ENCODE measurements around the gene GK. TPM values are rescaled to one million over a fixed set of nuclear protein-coding genes. Genes with fewer than 3 reads are reported as not detected.

Gene GK
- total RNA-seq, 1 experiment from 2014 or later = 1.7 TPM

DNA sequence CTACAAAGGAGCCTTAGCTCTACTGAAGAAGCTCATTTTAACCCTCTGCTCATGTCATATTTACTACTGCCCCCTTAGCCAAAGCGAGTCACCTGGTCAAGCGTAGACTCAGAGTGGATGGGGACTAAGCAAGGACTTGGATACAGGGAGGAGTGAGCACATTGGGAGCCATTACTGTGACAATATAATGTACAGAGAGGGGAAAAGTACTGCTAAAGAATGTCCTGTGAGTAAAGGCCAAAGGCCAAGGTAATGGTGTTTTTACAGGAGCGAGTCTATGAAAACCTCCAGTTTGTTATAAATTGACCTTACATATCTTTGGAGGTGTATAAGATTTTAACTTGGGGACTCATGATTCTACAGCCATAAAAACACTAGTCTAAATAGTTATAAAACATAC lies 10.6 kb upstream of the GK start:
- Histone ChIP-seq H3K4me3 (ENCODE audit: low read depth in 2 of 2, low read length in 2 of 2) (no peak overlapping the region), H3K36me3 (ENCODE audit: control insufficient read depth, insufficient read depth, low read length) (no peaks in the 10 kb centered on the region), H3K9me3 (ENCODE audit: control insufficient read depth, insufficient read depth, low read depth, low read length) (no peaks in the 10 kb centered on the region), H3K27me3 (ENCODE audit: control insufficient read depth, insufficient read depth, low read length) (no peaks in the 10 kb centered on the region), H3K4me1 (ENCODE audit: control insufficient read depth, insufficient read depth, low read length) (no peaks in the 10 kb centered on the region), H3K27ac (ENCODE audit: low read length) (no peak overlapping the region)
- CTCF ChIA-PET = no interaction called here
- POLR2A ChIA-PET = no interaction called here
- no TSS peak for BruUV-seq (replicated peaks)
- in situ Hi-C loops (cut with HindIII; ENCODE audit: low pct_unique_long_range_greater_than_20kb, low sequenced_read_pairs) (no loop called here), intact Hi-C loops (cut with micrococcal nuclease; ENCODE audit: unreplicated experiment) (no loop called here)
- no peak for TF ChIP-seq SIN3A (IDR thresholded peaks at IDR 0.05; ENCODE audit: borderline replicate concordance, insufficient read depth, low read depth, low read length)
- no peak for TF ChIP-seq POLR2AphosphoS5 (IDR thresholded peaks at IDR 0.05; ENCODE audit: low read depth, low read length)
- TF ChIP-seq, protein P1, sequence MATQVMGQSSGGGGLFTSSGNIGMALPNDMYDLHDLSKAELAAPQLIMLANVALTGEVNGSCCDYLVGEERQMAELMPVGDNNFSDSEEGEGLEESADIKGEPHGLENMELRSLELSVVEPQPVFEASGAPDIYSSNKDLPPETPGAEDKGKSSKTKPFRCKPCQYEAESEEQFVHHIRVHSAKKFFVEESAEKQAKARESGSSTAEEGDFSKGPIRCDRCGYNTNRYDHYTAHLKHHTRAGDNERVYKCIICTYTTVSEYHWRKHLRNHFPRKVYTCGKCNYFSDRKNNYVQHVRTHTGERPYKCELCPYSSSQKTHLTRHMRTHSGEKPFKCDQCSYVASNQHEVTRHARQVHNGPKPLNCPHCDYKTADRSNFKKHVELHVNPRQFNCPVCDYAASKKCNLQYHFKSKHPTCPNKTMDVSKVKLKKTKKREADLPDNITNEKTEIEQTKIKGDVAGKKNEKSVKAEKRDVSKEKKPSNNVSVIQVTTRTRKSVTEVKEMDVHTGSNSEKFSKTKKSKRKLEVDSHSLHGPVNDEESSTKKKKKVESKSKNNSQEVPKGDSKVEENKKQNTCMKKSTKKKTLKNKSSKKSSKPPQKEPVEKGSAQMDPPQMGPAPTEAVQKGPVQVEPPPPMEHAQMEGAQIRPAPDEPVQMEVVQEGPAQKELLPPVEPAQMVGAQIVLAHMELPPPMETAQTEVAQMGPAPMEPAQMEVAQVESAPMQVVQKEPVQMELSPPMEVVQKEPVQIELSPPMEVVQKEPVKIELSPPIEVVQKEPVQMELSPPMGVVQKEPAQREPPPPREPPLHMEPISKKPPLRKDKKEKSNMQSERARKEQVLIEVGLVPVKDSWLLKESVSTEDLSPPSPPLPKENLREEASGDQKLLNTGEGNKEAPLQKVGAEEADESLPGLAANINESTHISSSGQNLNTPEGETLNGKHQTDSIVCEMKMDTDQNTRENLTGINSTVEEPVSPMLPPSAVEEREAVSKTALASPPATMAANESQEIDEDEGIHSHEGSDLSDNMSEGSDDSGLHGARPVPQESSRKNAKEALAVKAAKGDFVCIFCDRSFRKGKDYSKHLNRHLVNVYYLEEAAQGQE (IDR thresholded peaks at IDR 0.05; ENCODE audit: insufficient read depth in 1 of 2, low read depth in 2 of 2, low read length in 1 of 2) = no peak
- TF ChIP-seq TCF7L2 (IDR thresholded peaks at IDR 0.05; ENCODE audit: low read depth, low read length) = no peak
- TF ChIP-seq, protein P2, sequence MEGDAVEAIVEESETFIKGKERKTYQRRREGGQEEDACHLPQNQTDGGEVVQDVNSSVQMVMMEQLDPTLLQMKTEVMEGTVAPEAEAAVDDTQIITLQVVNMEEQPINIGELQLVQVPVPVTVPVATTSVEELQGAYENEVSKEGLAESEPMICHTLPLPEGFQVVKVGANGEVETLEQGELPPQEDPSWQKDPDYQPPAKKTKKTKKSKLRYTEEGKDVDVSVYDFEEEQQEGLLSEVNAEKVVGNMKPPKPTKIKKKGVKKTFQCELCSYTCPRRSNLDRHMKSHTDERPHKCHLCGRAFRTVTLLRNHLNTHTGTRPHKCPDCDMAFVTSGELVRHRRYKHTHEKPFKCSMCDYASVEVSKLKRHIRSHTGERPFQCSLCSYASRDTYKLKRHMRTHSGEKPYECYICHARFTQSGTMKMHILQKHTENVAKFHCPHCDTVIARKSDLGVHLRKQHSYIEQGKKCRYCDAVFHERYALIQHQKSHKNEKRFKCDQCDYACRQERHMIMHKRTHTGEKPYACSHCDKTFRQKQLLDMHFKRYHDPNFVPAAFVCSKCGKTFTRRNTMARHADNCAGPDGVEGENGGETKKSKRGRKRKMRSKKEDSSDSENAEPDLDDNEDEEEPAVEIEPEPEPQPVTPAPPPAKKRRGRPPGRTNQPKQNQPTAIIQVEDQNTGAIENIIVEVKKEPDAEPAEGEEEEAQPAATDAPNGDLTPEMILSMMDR (IDR thresholded peaks at IDR 0.05) = no peak
- DNase-seq (ENCODE audit: low read depth, low spot score) (no peak), ATAC-seq (no peak)

DNA sequence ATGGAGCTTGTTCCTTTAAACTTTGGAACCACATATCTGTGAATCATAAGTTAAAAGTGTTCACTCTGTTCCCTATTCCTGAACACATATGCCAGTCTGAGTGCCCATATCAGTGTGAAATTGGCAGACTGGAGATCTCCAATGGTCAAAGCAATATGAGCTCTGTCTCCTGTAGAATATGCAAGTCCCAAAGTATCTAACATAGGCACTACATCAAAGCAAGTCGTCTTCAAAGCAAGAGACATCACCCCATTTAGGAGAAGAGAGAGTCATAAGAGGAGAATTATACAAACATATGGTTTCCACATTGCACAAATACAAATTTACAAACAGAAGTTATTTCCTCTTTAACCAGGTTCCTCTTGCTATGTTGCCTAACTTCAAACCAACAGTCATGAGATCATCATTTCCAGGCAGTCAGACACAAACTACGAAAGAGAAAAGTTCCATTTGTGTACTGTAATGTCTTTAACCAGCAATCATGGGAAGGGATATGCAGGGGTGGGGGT lies 9.9 kb upstream of the GK start:
- BruUV-seq (replicated peaks) = no TSS peak
- H3K27ac ChIP-seq (ENCODE audit: low read length) = no peak overlapping the region
- intact Hi-C loops (cut with micrococcal nuclease; ENCODE audit: unreplicated experiment) (no loop called here), in situ Hi-C loops (cut with HindIII; ENCODE audit: low pct_unique_long_range_greater_than_20kb, low sequenced_read_pairs) (no loop called here)
- DNase-seq (ENCODE audit: low read depth, low spot score) (no peak), ATAC-seq (no peak)
- no peaks in the 10 kb centered on the region for H3K27me3 ChIP-seq (ENCODE audit: control insufficient read depth, insufficient read depth, low read length)
- H3K36me3 ChIP-seq (ENCODE audit: control insufficient read depth, insufficient read depth, low read length) = no peaks in the 10 kb centered on the region
- H3K4me3 ChIP-seq (ENCODE audit: low read depth in 2 of 2, low read length in 2 of 2) = no peak overlapping the region
- no peaks in the 10 kb centered on the region for H3K4me1 ChIP-seq (ENCODE audit: control insufficient read depth, insufficient read depth, low read length)
- POLR2A ChIA-PET = no interaction called here
- H3K9me3 ChIP-seq (ENCODE audit: control insufficient read depth, insufficient read depth, low read depth, low read length) = no peaks in the 10 kb centered on the region
- CTCF ChIA-PET = no interaction called here
- TF ChIP-seq, protein P1 (IDR thresholded peaks at IDR 0.05; ENCODE audit: insufficient read depth in 1 of 2, low read depth in 2 of 2, low read length in 1 of 2) = no peak
- TF ChIP-seq, protein P2 (IDR thresholded peaks at IDR 0.05) = no peak
- TF ChIP-seq TCF7L2 (IDR thresholded peaks at IDR 0.05; ENCODE audit: low read depth, low read length) (no peak), SIN3A (IDR thresholded peaks at IDR 0.05; ENCODE audit: borderline replicate concordance, insufficient read depth, low read depth, low read length) (no peak), POLR2AphosphoS5 (IDR thresholded peaks at IDR 0.05; ENCODE audit: low read depth, low read length) (no peak)
